Mesenchymal stem cell (in vitro differentiated cells and primary cell): Measurements from ENCODE around the gene GDI2.

Source experiments
- DNase-seq: peaks from one replicate; pipeline ENCODE4 v3.0.0-alpha.2; 2013
- H2AFZ ChIP-seq: one replicate; pipeline ENCODE4 v1.6.1; 2013; ENCODE audit warnings: low read depth, mild to moderate bottlenecking, control low read depth, inconsistent platforms, low read length, moderate library complexity
- H2AK5ac ChIP-seq: 2 replicates; pipeline ENCODE4 v1.6.1; 2013; ENCODE audit warnings: low read length, moderate library complexity, mild to moderate bottlenecking, inconsistent platforms; ENCODE audit not compliant: severe bottlenecking
- H2BK120ac ChIP-seq: one replicate; pipeline ENCODE4 v1.6.1; 2013; ENCODE audit warnings: low read depth, mild to moderate bottlenecking, inconsistent platforms, low read length, moderate library complexity
- H2BK12ac ChIP-seq, 2 experiments: one replicate each; pipeline ENCODE4 v1.6.1; 2013; ENCODE audit warnings: inconsistent platforms in 2 of 2, low read length in 2 of 2, mild to moderate bottlenecking in 2 of 2, moderate library complexity in 2 of 2, control low read depth in 1 of 2
- H2BK15ac ChIP-seq: one replicate; pipeline ENCODE4 v1.6.1; 2013; ENCODE audit warnings: mild to moderate bottlenecking, low read depth, inconsistent platforms; ENCODE audit not compliant: poor library complexity, severe bottlenecking
- H2BK5ac ChIP-seq: 2 replicates; pipeline ENCODE4 v1.6.1; 2013; ENCODE audit warnings: low read depth, mild to moderate bottlenecking, low read length, control low read depth, inconsistent platforms; ENCODE audit not compliant: poor library complexity, severe bottlenecking
- H3K14ac ChIP-seq, 2 experiments: one replicate each; pipeline ENCODE4 v1.6.1; 2013; ENCODE audit warnings: inconsistent platforms in 2 of 2, low read length in 2 of 2, control low read depth in 1 of 2, mild to moderate bottlenecking in 1 of 2, moderate library complexity in 1 of 2
- H3K18ac ChIP-seq, 2 experiments: one replicate each; pipeline ENCODE4 v1.6.1; 2013; ENCODE audit warnings: inconsistent platforms in 2 of 2, low read length in 2 of 2, control low read depth in 1 of 2, low read depth in 1 of 2, mild to moderate bottlenecking in 1 of 2
- H3K23ac ChIP-seq, 2 experiments: one replicate each; pipeline ENCODE4 v1.6.1; 2013; ENCODE audit warnings: inconsistent platforms in 2 of 2, low read length in 2 of 2, mild to moderate bottlenecking in 2 of 2, moderate library complexity in 2 of 2, control low read depth in 1 of 2
- H3K27ac ChIP-seq: 2 replicates; pipeline ENCODE4 v1.5.1; 2013; ENCODE audit warnings: mild to moderate bottlenecking, moderate library complexity, low read length, control low read depth, inconsistent platforms; ENCODE audit not compliant: poor library complexity, severe bottlenecking
- H3K27me3 ChIP-seq, 2 experiments: 2 replicates each; pipeline versions ENCODE4 v1.6.1 to v1.7.0; 2013; ENCODE audit warnings: low read length in 2 of 2, mild to moderate bottlenecking in 2 of 2, moderate library complexity in 2 of 2, control low read depth in 1 of 2, inconsistent platforms in 1 of 2; ENCODE audit not compliant: control insufficient read depth in 1 of 2, insufficient read depth in 1 of 2
- H3K36me3 ChIP-seq, 2 experiments: 2 replicates each; pipeline versions ENCODE4 v1.6.1 to v1.7.0; 2013; ENCODE audit warnings: low read length in 2 of 2, control low read depth in 1 of 2, inconsistent platforms in 1 of 2, low read depth in 1 of 2, mild to moderate bottlenecking in 1 of 2; ENCODE audit not compliant: insufficient read depth in 2 of 2, control insufficient read depth in 1 of 2
- H3K4ac ChIP-seq, 2 experiments: one replicate each; pipeline ENCODE4 v1.6.1; 2013; ENCODE audit warnings: inconsistent platforms in 2 of 2, low read length in 2 of 2, mild to moderate bottlenecking in 2 of 2, moderate library complexity in 2 of 2, control low read depth in 1 of 2, low read depth in 1 of 2
- H3K4me1 ChIP-seq: 2 replicates; pipeline ENCODE4 v1.6.1; 2013; ENCODE audit warnings: low read depth, low read length, control low read depth; ENCODE audit not compliant: control insufficient read depth, insufficient read depth
- H3K4me2 ChIP-seq: 2 replicates; pipeline ENCODE4 v1.6.1; 2013; ENCODE audit warnings: low read length, mild to moderate bottlenecking, inconsistent platforms; ENCODE audit not compliant: poor library complexity, severe bottlenecking
- H3K4me3 ChIP-seq, 2 experiments: 2 replicates each; pipeline versions ENCODE4 v1.5.1 to v1.7.0; 2013; ENCODE audit warnings: low read length in 2 of 2, mild to moderate bottlenecking in 2 of 2, control low read depth in 1 of 2, low read depth in 1 of 2; ENCODE audit not compliant: insufficient read depth in 1 of 2
- H3K79me1 ChIP-seq: replicated peaks from 2 replicates; pipeline ENCODE4 v1.6.1; 2013; ENCODE audit warnings: mild to moderate bottlenecking, control low read depth, low read length, inconsistent platforms; ENCODE audit not compliant: poor library complexity, severe bottlenecking
- H3K9ac ChIP-seq: 2 replicates; pipeline ENCODE4 v1.7.0; 2013; ENCODE audit warnings: mild to moderate bottlenecking, low read length, moderate library complexity
- H3K9me3 ChIP-seq: 2 replicates; pipeline ENCODE4 v1.7.0; 2013; ENCODE audit warnings: mild to moderate bottlenecking, low read length; ENCODE audit not compliant: control insufficient read depth
- H4K8ac ChIP-seq: one replicate; pipeline ENCODE4 v1.6.1; 2013; ENCODE audit warnings: inconsistent platforms, mild to moderate bottlenecking, low read length, moderate library complexity
- H4K91ac ChIP-seq: one replicate; pipeline ENCODE4 v1.6.1; 2013; ENCODE audit warnings: mild to moderate bottlenecking, low read length, inconsistent platforms
- WGBS: methylation state at CpG from one replicate; pipeline ENCODE4 v1.1.7; 2013; ENCODE audit warnings: mixed read lengths; 5-methylcytosine and 5-hydroxymethylcytosine counted together

GDI2 gene

DNA sequence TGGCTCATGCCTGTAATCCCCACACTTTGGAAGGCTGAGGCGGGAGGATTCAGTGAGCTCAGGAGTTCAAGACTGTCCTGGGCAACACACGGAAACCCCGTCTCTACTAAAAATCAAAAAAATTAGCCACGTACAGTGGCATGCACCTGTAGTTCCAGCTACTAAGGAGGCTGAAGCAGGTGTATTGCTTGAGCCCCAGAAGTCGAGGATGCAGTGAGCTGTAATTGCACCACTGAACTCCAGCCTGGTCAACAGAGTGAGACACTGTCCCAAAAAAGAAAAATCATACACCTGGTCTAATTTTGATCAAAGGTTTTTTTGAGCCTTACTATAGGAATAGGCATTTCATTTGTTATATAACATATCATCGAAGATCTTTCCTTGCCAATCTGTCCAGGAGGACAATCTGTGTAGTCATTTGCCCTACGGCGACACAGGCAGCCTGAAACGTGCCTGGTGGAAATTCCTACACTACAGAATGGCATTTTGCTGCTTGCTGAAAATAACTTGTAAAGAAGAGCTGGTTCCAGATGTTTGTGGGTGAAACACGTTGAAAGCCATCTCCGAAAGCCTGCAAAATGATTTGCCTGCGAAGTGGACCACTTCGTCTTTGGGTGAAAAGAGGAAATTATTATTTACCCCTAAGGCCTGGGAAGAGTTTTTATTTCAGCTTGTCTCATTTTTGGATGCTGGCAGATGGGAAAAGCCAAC, 31.3 kb upstream of the GDI2 start:
- no peak overlapping the region for H2AK5ac ChIP-seq
- H3K27ac ChIP-seq = no peak overlapping the region
- H3K4me1 ChIP-seq = peaks cover 12% of the 10 kb centered on the region
- H3K27me3 ChIP-seq = no peaks in the 10 kb centered on the region
- no peak overlapping the region for H4K8ac ChIP-seq
- H3K4me3 ChIP-seq = no peak overlapping the region
- WGBS = 81% methylated on average over 13 of the region's 13 CpGs
- no peak overlapping the region for H2BK12ac ChIP-seq
- no peak overlapping the region for H3K4ac ChIP-seq
- peak; percentile 11 for DNase-seq
- no peak overlapping the region for H3K23ac ChIP-seq
- no peak overlapping the region for H2AFZ ChIP-seq
- peak overlapping the region; percentile 23 for H3K9ac ChIP-seq
- no peak overlapping the region for H3K14ac ChIP-seq
- H3K4me2 ChIP-seq = no peak overlapping the region
- H3K36me3 ChIP-seq = no peaks in the 10 kb centered on the region
- H2BK5ac ChIP-seq = no peak overlapping the region
- no peaks in the 10 kb centered on the region for H3K9me3 ChIP-seq
- H4K91ac ChIP-seq = no peak overlapping the region
- no peak overlapping the region for H2BK15ac ChIP-seq
- H2BK120ac ChIP-seq = no peak overlapping the region
- H3K79me1 ChIP-seq = no peaks in the 10 kb centered on the region
- H3K18ac ChIP-seq = no peak overlapping the region

- Histone ChIP-seq H4K8ac (no peak overlapping the region), H3K27ac (no peak overlapping the region), H3K9ac (no peak overlapping the region), H3K4ac (no peak overlapping the region), H3K79me1 (no peaks in the 10 kb centered on the region), H2BK120ac (no peak overlapping the region), H3K23ac (no peak overlapping the region), H3K4me1 (peaks cover 13% of the 10 kb centered on the region), H3K14ac (no peak overlapping the region), H3K9me3 (no peaks in the 10 kb centered on the region), H3K4me3 (no peak overlapping the region), H2BK5ac (no peak overlapping the region), H3K4me2 (no peak overlapping the region), H4K91ac (no peak overlapping the region), H2AK5ac (no peak overlapping the region), H2BK15ac (no peak overlapping the region), H3K27me3 (no peaks in the 10 kb centered on the region), H3K36me3 (no peaks in the 10 kb centered on the region), H2AFZ (no peak overlapping the region), H2BK12ac (no peak overlapping the region), H3K18ac (no peak overlapping the region)
- no peak for DNase-seq
- whole genome bisulfite sequencing = 94% methylated on average over 4 of the region's 4 CpGs
Observed at GRCh38 chr10:5843686-5844344, 30.6 kb upstream of the GDI2 start.

DNA sequence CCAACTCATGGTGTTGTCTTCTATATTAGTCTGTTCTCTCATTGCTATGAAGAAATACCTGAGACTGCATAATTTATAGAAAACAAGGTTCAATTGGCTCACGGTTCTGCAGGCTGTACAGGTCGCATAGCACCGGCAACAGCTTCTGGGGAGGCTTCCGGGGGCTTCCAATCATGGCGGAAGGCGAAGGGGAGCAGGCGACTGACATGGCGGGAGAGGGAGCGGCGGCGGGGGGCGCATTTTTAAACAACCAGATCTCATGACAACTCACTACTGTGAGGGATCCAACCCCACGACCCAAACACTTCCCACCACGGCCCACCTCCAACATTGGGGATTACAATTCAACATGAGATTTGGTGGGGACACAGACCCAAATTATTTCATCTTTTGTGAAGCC, 28.7 kb upstream of the GDI2 start:
- Histone ChIP-seq H2AK5ac (no peak overlapping the region), H2BK5ac (no peak overlapping the region), H3K23ac (no peak overlapping the region), H3K4me1 (peaks cover 13% of the 10 kb centered on the region), H2BK12ac (no peak overlapping the region), H3K4me3 (no peak overlapping the region), H3K27ac (no peak overlapping the region), H3K14ac (no peak overlapping the region), H2AFZ (no peak overlapping the region), H3K9ac (no peak overlapping the region), H3K79me1 (no peaks in the 10 kb centered on the region), H4K8ac (no peak overlapping the region), H3K4me2 (no peak overlapping the region), H3K4ac (no peak overlapping the region), H4K91ac (no peak overlapping the region), H3K27me3 (no peaks in the 10 kb centered on the region), H3K36me3 (no peaks in the 10 kb centered on the region), H2BK120ac (no peak overlapping the region), H3K18ac (no peak overlapping the region), H3K9me3 (no peaks in the 10 kb centered on the region), H2BK15ac (no peak overlapping the region)
- no peak for DNase-seq
- WGBS = 95% methylated on average over 14 of the region's 14 CpGs

- Histone ChIP-seq H4K91ac (no peak overlapping the region), H3K9me3 (no peaks in the 10 kb centered on the region), H2AFZ (no peak overlapping the region), H3K36me3 (no peaks in the 10 kb centered on the region), H3K79me1 (no peaks in the 10 kb centered on the region), H3K9ac (peak overlapping the region; percentile 31), H3K23ac (no peak overlapping the region), H3K4me3 (peak overlapping the region in 1 of 2 experiments; percentile 38), H3K4ac (no peak overlapping the region), H3K18ac (no peak overlapping the region), H3K4me2 (no peak overlapping the region), H3K27me3 (no peaks in the 10 kb centered on the region), H2BK5ac (no peak overlapping the region), H2BK120ac (no peak overlapping the region), H2AK5ac (no peak overlapping the region), H3K14ac (no peak overlapping the region), H2BK15ac (no peak overlapping the region), H4K8ac (peak overlapping the region; percentile 21), H2BK12ac (no peak overlapping the region), H3K27ac (peak overlapping the region; percentile 37), H3K4me1 (peaks cover 13% of the 10 kb centered on the region)
- peak; percentile 26 for DNase-seq
- WGBS = 59% methylated on average over 40 of the region's 40 CpGs
Observed at GRCh38 chr10:5840314-5841307, 27.4 kb upstream of the GDI2 start.
